LHCN-M2 (cell line): ENCODE data around the gene TMCC1. TPM values are rescaled to one million over a fixed set of nuclear protein-coding genes. Genes with fewer than 3 reads are reported as not detected.
"Not testable (repeated sequence)": the region's sequence is repeated elsewhere in the genome, so short reads cannot be mapped to it uniquely, and the experiment has no call there.

Source experiments
- DNase-seq: peaks from one replicate; pipeline ENCODE4 v3.0.0-alpha.2; 2012; ENCODE audit warnings: low read depth
- total RNA-seq: library from RNA; depleted of rRNA; stranded (reverse); fragments of >200 nt; gene quantifications from 2 replicates; pipeline ENCODE4 v1.2.3, GENCODE V29; 2014

TMCC1 gene
- total RNA-seq, 1 experiment from 2014 or later = 12.0 TPM

GRCh38 chr3:129611446-129611800, 282.1 kb downstream of the TMCC1 start:
- no peak for DNase-seq

GRCh38 chr3:129610794-129611445, 282.6 kb downstream of the TMCC1 start:
- not testable (repeated sequence) for DNase-seq

GRCh38 chr3:129610276-129610675, 283.2 kb downstream of the TMCC1 start:
- DNase-seq = no peak

- no peak for DNase-seq
Measured at GRCh38 chr3:129609591-129610182, 283.8 kb downstream of the TMCC1 start.

GRCh38 chr3:129608936-129609590, 284.4 kb downstream of the TMCC1 start:
- DNase-seq = no peak

DNA sequence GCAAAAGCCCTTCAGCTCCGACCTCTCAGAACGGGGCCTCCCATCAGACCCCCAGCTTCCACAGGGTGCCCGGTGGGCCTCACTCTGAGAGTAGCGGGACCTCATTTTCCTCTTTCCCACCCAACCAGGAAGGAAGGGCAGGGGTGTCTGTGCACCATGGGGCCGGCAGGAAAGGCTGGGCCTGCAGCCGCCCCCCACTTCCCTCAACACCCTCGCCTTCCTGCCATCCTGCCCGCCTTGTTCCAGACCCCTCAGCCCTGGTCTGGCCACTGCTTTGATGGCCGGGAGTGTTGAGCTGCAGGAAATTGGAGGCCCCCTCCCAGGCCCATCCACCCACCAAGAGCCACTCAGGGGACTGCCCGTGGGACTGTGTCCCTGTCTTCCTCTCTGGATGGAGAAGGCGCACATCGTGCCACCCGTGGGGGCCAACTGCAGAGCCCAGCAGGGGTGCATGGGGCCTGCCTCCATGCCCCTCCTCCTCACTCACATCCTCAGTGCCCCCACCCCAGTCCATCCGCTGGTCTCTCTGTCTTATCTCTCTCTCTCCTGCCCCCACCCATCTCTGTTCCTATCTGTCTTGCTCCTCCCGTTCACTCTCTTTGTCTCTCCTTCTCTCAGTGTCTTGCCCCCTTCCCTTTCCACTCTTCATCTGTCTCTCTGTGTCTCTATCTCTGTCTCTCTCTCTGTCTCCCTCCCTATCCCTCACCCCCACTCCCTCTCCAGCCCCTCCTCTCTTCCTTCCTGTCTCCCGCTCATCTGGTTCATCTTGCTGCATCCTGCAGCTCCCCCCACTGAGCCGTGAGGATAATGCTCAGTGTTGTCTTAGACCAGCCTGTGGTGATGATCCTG, 285.2 kb downstream of the TMCC1 start:
- DNase-seq = peak; percentile 65

DNA sequence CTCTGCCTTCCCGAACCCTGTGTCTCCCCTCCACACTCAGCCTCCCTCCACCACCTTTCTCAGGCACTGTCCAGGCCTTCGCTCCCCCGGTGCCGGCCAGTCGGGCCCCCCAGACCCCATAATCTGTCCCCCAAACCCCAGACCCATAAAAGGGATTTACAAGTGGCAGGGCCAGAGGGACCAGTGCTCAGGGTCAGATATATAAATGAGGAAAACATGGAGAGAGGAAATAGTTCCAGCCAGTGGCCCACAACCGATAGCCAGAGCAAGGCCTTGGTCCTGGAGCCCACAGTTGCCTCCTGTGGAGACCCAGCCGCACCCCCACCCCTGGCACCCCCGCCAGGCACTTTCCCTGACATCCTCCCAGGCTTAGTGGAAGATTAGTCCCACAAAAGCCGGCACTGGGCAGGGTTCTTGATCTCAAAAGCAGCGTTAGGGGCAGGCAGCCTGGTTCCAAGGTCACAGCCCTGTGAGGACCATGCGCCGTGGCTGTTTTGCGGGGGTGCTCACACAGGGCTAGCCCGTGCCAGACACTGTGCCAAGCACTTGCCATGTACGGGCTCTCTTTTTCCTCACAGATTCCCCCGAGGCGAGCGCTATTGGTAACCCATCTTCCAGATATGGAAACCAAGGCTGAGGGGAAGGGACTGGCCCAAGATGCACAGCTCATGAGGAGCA, 286.0 kb downstream of the TMCC1 start:
- no peak for DNase-seq

- no peak for DNase-seq
Measured at GRCh38 chr3:129606636-129607390, 286.7 kb downstream of the TMCC1 start, which contains the start of gene PLXND1. TSS of gene PLXND1 (minus strand) at chr3:129606676. CDS start at chr3:129606639, 37 bp downstream.

GRCh38 chr3:129605922-129606635, 287.4 kb downstream of the TMCC1 start:
- no peak for DNase-seq

DNA sequence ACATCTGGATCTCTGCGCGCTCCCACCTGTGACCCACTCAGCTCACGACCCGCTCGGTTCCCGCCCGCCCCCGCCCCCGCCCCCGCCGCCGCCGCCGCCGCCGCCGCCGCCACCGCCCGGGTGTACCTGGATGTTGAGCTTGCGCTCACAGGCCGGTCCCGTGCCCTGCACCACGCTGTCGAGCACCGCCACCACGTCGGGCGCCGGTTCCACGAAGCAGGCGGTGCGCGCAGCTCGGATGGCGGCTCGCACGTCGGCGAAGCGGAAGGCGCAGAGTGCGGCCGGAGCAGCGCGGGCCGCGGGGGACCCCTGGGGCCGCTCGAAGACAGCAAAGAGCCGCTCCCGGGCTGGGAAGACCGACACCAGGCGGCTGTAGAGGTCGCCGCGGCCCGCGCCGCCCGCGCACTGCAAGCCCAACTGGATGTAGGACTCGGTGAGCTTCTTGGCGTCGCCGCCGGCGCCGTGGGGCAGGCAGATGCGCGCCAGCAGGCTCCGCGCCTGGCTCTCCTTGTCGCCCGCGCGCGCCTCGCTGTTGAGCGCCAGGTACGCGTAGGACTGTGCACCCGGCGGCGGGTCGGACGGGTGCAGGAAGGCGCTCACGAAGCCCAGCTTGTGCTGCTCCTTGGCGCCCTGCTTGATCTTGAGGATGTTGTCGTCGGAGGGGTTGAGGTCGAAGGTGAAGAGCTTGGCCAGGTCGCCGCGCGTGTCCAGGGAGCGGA, 288.1 kb downstream of the TMCC1 start:
- no peak for DNase-seq

DNA sequence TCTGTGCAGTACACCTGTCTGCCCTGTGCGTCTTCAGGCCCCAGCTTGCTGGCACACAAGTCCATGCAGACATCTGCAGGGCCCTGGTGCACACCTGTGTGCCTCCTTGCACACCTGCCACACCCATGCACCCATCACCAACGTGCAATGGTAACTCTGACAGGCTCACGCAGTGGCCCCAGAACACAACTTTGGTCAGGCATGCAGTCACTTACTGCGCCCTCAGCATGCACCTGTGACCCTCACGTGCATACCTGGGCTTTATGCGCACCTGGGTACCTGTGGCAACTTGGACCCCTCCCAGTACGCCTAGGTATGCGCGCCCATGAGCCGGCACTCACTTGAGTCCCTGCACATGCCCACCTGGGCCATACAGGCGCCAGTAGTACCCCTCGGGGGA, 288.7 kb downstream of the TMCC1 start:
- DNase-seq = no peak

- no peak for DNase-seq
Measured at GRCh38 chr3:129603991-129604749, 289.3 kb downstream of the TMCC1 start.

DNA sequence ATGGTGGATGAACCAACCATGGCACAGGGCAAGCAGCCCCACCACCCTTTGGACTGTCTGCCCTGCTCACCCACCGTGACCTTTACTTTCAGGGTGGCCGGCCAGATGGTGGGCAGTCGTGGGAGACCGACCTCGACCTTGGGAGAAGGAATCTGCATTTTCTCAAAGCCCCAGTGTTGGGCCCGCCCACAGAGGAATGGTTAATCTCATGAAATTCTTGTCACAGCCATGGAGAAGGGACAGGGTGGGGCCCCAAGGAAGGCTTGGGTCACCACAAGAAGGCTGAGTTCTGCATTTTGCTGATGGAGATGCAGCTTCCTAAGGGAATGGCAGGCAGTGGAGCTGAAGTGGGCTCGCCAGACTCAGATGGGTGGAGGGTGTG, 290.0 kb downstream of the TMCC1 start:
- no peak for DNase-seq

DNA sequence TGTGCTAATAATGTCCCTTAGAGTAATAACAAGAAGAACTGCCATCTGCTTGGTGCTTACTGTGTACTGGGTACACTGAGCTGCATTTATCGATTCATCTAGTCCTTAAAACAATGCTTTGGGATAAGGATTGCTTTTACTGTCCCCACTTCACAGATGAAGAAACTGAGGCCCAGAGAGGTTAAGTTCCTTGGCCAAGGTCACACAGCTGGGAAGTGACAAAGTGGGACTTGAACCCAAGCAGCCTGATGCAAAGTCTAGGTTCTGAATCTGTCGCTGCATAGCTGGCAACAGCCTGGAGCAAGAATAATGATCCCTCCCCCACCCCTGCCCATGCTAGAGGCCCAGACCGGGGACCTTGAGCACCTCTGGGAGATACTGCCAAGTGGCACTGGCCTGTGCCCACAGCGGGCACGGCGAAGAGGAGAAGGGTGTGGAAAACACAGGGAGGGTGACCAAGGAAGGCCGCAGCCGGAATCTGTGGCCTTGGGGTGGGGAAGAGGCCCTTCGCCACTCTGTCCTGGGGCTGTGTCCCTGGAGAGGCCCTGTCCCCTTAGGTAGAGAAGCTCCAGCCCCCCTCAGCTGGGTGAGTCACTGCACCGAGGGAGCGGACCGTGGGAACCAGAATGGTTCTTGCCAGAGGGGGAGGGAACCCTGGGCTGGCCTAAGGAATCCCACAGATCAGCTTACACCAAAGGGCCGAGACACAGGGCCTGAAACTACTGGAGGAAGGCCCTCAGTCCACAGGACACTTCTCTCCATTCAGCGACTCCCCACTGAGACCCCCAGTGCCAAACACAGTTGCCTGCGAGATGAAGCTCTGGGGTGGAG, 290.6 kb downstream of the TMCC1 start:
- peak; percentile 77 for DNase-seq

DNA sequence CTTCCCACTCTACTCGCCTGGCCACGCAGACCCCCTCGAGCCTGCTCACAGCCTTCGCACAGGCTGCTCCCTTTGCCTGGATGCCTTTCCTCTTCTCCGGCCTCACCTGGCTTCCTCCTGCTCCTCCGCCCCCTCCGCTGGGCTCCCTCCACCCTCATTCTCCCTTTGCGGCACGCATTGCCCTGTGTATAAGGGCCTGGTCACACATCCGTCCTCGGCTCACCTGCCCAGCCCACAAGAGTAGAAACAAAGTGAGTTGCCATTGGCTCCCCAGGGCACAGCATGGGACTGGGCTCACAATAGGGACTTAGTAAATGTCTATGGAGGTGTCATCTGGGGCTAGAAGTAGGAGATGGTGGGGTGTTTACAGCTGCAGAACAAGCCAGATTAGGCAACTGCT, 291.2 kb downstream of the TMCC1 start:
- no peak for DNase-seq

- DNase-seq = no peak
Measured at GRCh38 chr3:129601713-129602112, 291.8 kb downstream of the TMCC1 start.

DNA sequence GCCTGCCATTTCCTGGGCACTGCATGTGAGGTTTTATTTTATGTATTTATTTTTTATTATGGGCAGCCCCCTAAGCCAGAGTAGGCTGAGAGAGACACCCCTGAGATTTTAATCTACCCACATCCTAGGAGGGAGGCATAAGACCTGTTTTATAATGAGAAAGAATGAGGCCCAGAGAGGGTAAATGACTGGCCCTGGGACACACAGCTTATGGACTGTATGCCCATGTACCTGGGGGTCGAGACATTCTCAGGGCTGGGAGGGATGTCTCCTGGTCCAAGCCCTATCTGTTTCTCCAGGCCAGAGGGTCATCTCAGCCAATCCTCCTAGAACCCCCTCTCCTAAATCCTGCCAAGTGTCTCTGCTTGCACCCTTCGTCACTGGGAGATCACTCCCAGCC, 293.2 kb downstream of the TMCC1 start:
- DNase-seq = no peak

- DNase-seq = peak; percentile 66
Measured at GRCh38 chr3:129599607-129600006, 293.9 kb downstream of the TMCC1 start.
